NCI-H2196 (cell line): Measurements from ENCODE around the gene YBX2.

Experiments
- DNase-seq: peaks from one replicate; lab custom pipeline; 2025; ENCODE audit not compliant: unreplicated experiment; lab: John Stamatoyannopoulos, UW

The YBX2 gene

GRCh38 chr17:7323731-7324437, 29.4 kb upstream of the YBX2 start:
- no peak for DNase-seq

GRCh38 chr17:7322520-7323194, 28.2 kb upstream of the YBX2 start:
- peak; percentile 60 for DNase-seq

- DNase-seq: no peak
These were observed 27.0 kb upstream of the YBX2 start for GRCh38 chr17:7321466-7321865.

GRCh38 chr17:7318121-7318860, 23.9 kb upstream of the YBX2 start:
- DNase-seq: no peak

- DNase-seq: no peak
These were observed 22.8 kb upstream of the YBX2 start for GRCh38 chr17:7317161-7317803.

GRCh38 chr17:7315570-7316235, 21.3 kb upstream of the YBX2 start:
- peak; percentile 6 for DNase-seq

- peak; percentile 76 for DNase-seq
These were observed 20.5 kb upstream of the YBX2 start, which contains the start of gene GPS2 for GRCh38 chr17:7314719-7315569. Gene GPS2, minus strand, starts transcription at chr17:7315360. Its CDS starts 308 bp downstream, at chr17:7315052.

- no peak for DNase-seq
These were observed 19.7 kb upstream of the YBX2 start for GRCh38 chr17:7313890-7314718.

- DNase-seq: no peak
These were observed 18.9 kb upstream of the YBX2 start for GRCh38 chr17:7313088-7313889.

GRCh38 chr17:7312432-7313087, 18.1 kb upstream of the YBX2 start:
- DNase-seq: no peak

- no peak for DNase-seq
These were observed 16.8 kb upstream of the YBX2 start for GRCh38 chr17:7311110-7311705.

- no peak for DNase-seq
These were observed 15.2 kb upstream of the YBX2 start for GRCh38 chr17:7309628-7310027.

- peak; percentile 54 for DNase-seq
These were observed 14.4 kb upstream of the YBX2 start for GRCh38 chr17:7308625-7309433.

GRCh38 chr17:7307686-7308624, 13.5 kb upstream of the YBX2 start:
- DNase-seq: peak; percentile 4

GRCh38 chr17:7306911-7307685, 12.7 kb upstream of the YBX2 start, which contains the start of gene EIF5A:
Gene EIF5A, plus strand, starts transcription at chr17:7307628. Its CDS starts 2,008 bp downstream, at chr17:7309636.
- DNase-seq: peak; percentile 92
